CD14-positive monocyte (primary cell): ENCODE data around the gene GTF3C5. TPM values are rescaled to one million over a fixed set of nuclear protein-coding genes. Genes with fewer than 3 reads are reported as not detected.

Experiments used
- DNase-seq, 3 donors: peaks; one replicate each; pipeline ENCODE4 v3.0.0-alpha.2; 2011 to 2022
- H2AFZ ChIP-seq: 2 replicates; pipeline ENCODE4 v1.6.0; 2012; ENCODE audit warnings: mild to moderate bottlenecking, low read depth, low read length, inconsistent platforms; ENCODE audit not compliant: insufficient read depth, poor library complexity, severe bottlenecking
- H3K27ac ChIP-seq, 2 donors: 1 replicate in 1 of 2; 2 replicates in 1 of 2; pipeline ENCODE4 v1.5.1; 2012 to 2013; ENCODE audit warnings: low read length in 2 of 2, control low read depth in 1 of 2, inconsistent platforms in 1 of 2, low read depth in 1 of 2, mild to moderate bottlenecking in 1 of 2
- H3K27me3 ChIP-seq, 2 donors: one replicate each; pipeline versions ENCODE4 v1.6.0 to v1.6.1; 2011 to 2013; ENCODE audit warnings: low read length in 2 of 2; ENCODE audit not compliant: control insufficient read depth in 2 of 2, insufficient read depth in 2 of 2
- H3K36me3 ChIP-seq, 2 donors: replicated peaks in 1 of 2; 1 replicate in 1 of 2; 2 replicates in 1 of 2; pipeline versions ENCODE4 v1.5.1 to v1.6.1; 2012 to 2013; ENCODE audit warnings: low read length in 2 of 2, control low read depth in 1 of 2, inconsistent platforms in 1 of 2, mild to moderate bottlenecking in 1 of 2; ENCODE audit not compliant: insufficient read depth in 2 of 2, control insufficient read depth in 1 of 2
- H3K4me1 ChIP-seq, 2 donors: 1 replicate in 1 of 2; 2 replicates in 1 of 2; pipeline versions ENCODE4 v1.5.1 to v1.6.1; 2012 to 2013; ENCODE audit warnings: low read length in 2 of 2, control low read depth in 1 of 2, inconsistent platforms in 1 of 2, mild to moderate bottlenecking in 1 of 2, moderate library complexity in 1 of 2; ENCODE audit not compliant: insufficient read depth in 2 of 2, control insufficient read depth in 1 of 2
- H3K4me2 ChIP-seq: replicated peaks from 2 replicates; pipeline ENCODE3; 2012; ENCODE audit warnings: low read length, moderate library complexity, mild to moderate bottlenecking; ENCODE audit not compliant: poor library complexity, severe bottlenecking; ENCODE audit errors: extremely low read depth
- H3K4me3 ChIP-seq, 3 experiments: fragments of 200-600 bp in 1 of 3; sonication (generic) in 1 of 3; replicated peaks in 1 of 3; 1 replicate in 2 of 3; 2 replicates in 1 of 3; pipeline ENCODE4 v1.5.1; 2011 to 2013; ENCODE audit warnings: low read length in 3 of 3, mild to moderate bottlenecking in 3 of 3, control low read depth in 2 of 3, low read depth in 2 of 3, inconsistent platforms in 1 of 3, moderate library complexity in 1 of 3
- H3K79me2 ChIP-seq: 2 replicates; pipeline ENCODE4 v1.6.0; 2012; ENCODE audit warnings: mild to moderate bottlenecking, control low read depth, inconsistent platforms, low read length, moderate library complexity; ENCODE audit not compliant: insufficient read depth
- H3K9ac ChIP-seq: 2 replicates; pipeline ENCODE4 v1.6.0; 2017; ENCODE audit warnings: low read length, mild to moderate bottlenecking; ENCODE audit not compliant: insufficient read depth, poor library complexity, severe bottlenecking
- H3K9me3 ChIP-seq, 2 donors: replicated peaks in 1 of 2; 1 replicate in 1 of 2; 2 replicates in 1 of 2; pipeline versions ENCODE4 v1.5.1 to v1.6.1; 2012 to 2013; ENCODE audit warnings: low read length in 2 of 2, control low read depth in 1 of 2; ENCODE audit not compliant: control insufficient read depth in 1 of 2, insufficient read depth in 1 of 2
- H4K20me1 ChIP-seq: 2 replicates; pipeline ENCODE4 v1.6.0; 2012; ENCODE audit warnings: mild to moderate bottlenecking, low read length, control low read depth, moderate library complexity; ENCODE audit not compliant: insufficient read depth
- H3K27ac Mint-ChIP-seq, 7 donors: one replicate each; pipeline ENCODE4 v1.8.0; 2020; ENCODE audit warnings: mild to moderate bottlenecking in 7 of 7, mixed read lengths in 7 of 7, moderate library complexity in 6 of 7, inconsistent platforms in 2 of 7
- H3K27me3 Mint-ChIP-seq, 3 donors: one replicate each; pipeline ENCODE4 v1.8.0; 2021 to 2022; ENCODE audit warnings: low read depth in 3 of 3, mild to moderate bottlenecking in 3 of 3, mixed read lengths in 3 of 3, moderate library complexity in 3 of 3, inconsistent platforms in 1 of 3
- H3K36me3 Mint-ChIP-seq, 2 donors: one replicate each; pipeline ENCODE4 v1.8.0; 2020; ENCODE audit warnings: mixed read lengths in 2 of 2, inconsistent platforms in 1 of 2, mild to moderate bottlenecking in 1 of 2
- H3K4me1 Mint-ChIP-seq: one replicate; pipeline ENCODE4 v1.8.0; 2020; ENCODE audit warnings: mild to moderate bottlenecking, mixed read lengths
- H3K4me3 Mint-ChIP-seq, 2 donors: one replicate each; pipeline ENCODE4 v1.8.0; 2020; ENCODE audit warnings: mild to moderate bottlenecking in 2 of 2, mixed read lengths in 2 of 2, moderate library complexity in 1 of 2
- H3K9me3 Mint-ChIP-seq, 7 donors: one replicate each; pipeline ENCODE4 v1.8.0; 2020 to 2022; ENCODE audit warnings: mixed read lengths in 7 of 7, mild to moderate bottlenecking in 6 of 7, moderate library complexity in 6 of 7, inconsistent platforms in 2 of 7
- CTCF ChIP-seq: fragments of 200-600 bp; IDR thresholded peaks from one replicate; pipeline ENCODE4 v1.8.0; 2022; ENCODE audit warnings: antibody characterized with exemption, mild to moderate bottlenecking
- WGBS: methylation state at CpG from one replicate; pipeline ENCODE4 v1.1.5; 2013; ENCODE audit warnings: missing lambda C conversion rate; ENCODE audit not compliant: insufficient coverage; 5-methylcytosine and 5-hydroxymethylcytosine counted together
- intact Hi-C, 2 donors: fragments of 100-400 bp; cut with micrococcal nuclease; formaldehyde crosslinking; loops; one replicate each; pipeline versions ENCODE4 v1.15.0 to v1.15.1; 2023
- polyA plus RNA-seq, 3 donors: library from polyadenylated mRNA; depleted of rRNA in 1 of 3; unstranded in 2 of 3; stranded (reverse) in 1 of 3; fragments of 300-500 nt in 2 of 3; fragments of >200 nt in 1 of 3; fragmentation: Illumina TruSeq in 2 of 3; gene quantifications; 1 replicate in 2 of 3; 2 replicates in 1 of 3; pipeline ENCODE4 v1.2.3, GENCODE V29; 2012 to 2021

The GTF3C5 gene
- polyA plus RNA-seq, 3 donors, result 21.3 to 75.6 (median 24.4) TPM

GRCh38 chr9:133050781-133051180 lies 20.0 kb downstream of the GTF3C5 start:
- WGBS, result 98% methylated on average over 8 of the region's 10 CpGs
- no peaks in the 10 kb centered on the region for H3K9me3 ChIP-seq
- no peak overlapping the region for H3K9ac ChIP-seq
- no peak overlapping the region for H3K27ac Mint-ChIP-seq
- no peaks in the 10 kb centered on the region for H3K27me3 ChIP-seq
- no peak overlapping the region for H3K27ac ChIP-seq
- no peaks in the 10 kb centered on the region for H3K4me1 ChIP-seq
- H3K9me3 Mint-ChIP-seq, result no peaks in the 10 kb centered on the region
- no peak overlapping the region for H3K4me3 ChIP-seq
- H3K27me3 Mint-ChIP-seq, result no peaks in the 10 kb centered on the region
- H3K36me3 Mint-ChIP-seq, result peaks cover 69 to 93% of the 10 kb centered on the region in 2 donors
- peaks cover 87 to 96% of the 10 kb centered on the region in 2 donors for H3K36me3 ChIP-seq
- no peaks in the 10 kb centered on the region for H3K79me2 ChIP-seq
- no peak overlapping the region for H3K4me3 Mint-ChIP-seq
- no peak overlapping the region for H2AFZ ChIP-seq
- H3K4me2 ChIP-seq, result no peak overlapping the region
- no peak for TF ChIP-seq CTCF
- DNase-seq, result no peak
- intact Hi-C loops, result no loop called here
- H3K4me1 Mint-ChIP-seq, result no peaks in the 10 kb centered on the region
- H4K20me1 ChIP-seq, result no peaks in the 10 kb centered on the region

- peaks cover 69 to 93% of the 10 kb centered on the region in 2 donors for H3K36me3 Mint-ChIP-seq
- intact Hi-C loops, result no loop called here
Measured at GRCh38 chr9:133051281-133051900, 20.6 kb downstream of the GTF3C5 start.

More at GRCh38 chr9:133051281-133051900, 20.6 kb downstream of the GTF3C5 start:
- Histone ChIP-seq H3K9ac (no peak overlapping the region), H3K4me3 (no peak overlapping the region), H3K36me3 (peaks cover 86 to 96% of the 10 kb centered on the region in 2 donors), H3K4me1 (no peaks in the 10 kb centered on the region), H3K9me3 (no peaks in the 10 kb centered on the region), H3K4me2 (no peak overlapping the region), H2AFZ (no peak overlapping the region), H4K20me1 (no peaks in the 10 kb centered on the region), H3K27me3 (no peaks in the 10 kb centered on the region), H3K27ac (no peak overlapping the region), H3K79me2 (no peaks in the 10 kb centered on the region)
- no peaks in the 10 kb centered on the region for H3K9me3 Mint-ChIP-seq
- no peak overlapping the region for H3K4me3 Mint-ChIP-seq
- DNase-seq, result no peak
- 98% methylated on average over 20 of the region's 20 CpGs for WGBS
- no peaks in the 10 kb centered on the region for H3K4me1 Mint-ChIP-seq
- H3K27me3 Mint-ChIP-seq, result no peaks in the 10 kb centered on the region
- TF ChIP-seq CTCF, result no peak
- peak overlapping the region in 1 of 7 donors; percentile 59 for H3K27ac Mint-ChIP-seq
